Muscle layer of duodenum (tissue), 2 donors: ENCODE measurements around the gene TDRD3.

Experiments
- H3K27ac ChIP-seq: one replicate; pipeline ENCODE4 v1.7.0; 2013; ENCODE audit warnings: mild to moderate bottlenecking, low read length
- H3K27me3 ChIP-seq: one replicate; pipeline ENCODE4 v1.7.0; 2013; ENCODE audit warnings: low read depth, mild to moderate bottlenecking, control low read depth, low read length
- H3K36me3 ChIP-seq, 2 donors: one replicate each; pipeline ENCODE4 v1.7.0; 2013; ENCODE audit warnings: low read length in 2 of 2, control low read depth in 1 of 2, mild to moderate bottlenecking in 1 of 2; ENCODE audit not compliant: insufficient read depth in 2 of 2, control insufficient read depth in 1 of 2
- H3K4me1 ChIP-seq, 2 donors: one replicate each; pipeline ENCODE4 v1.7.0; 2013; ENCODE audit warnings: low read length in 2 of 2, mild to moderate bottlenecking in 2 of 2, control low read depth in 1 of 2, moderate library complexity in 1 of 2; ENCODE audit not compliant: insufficient read depth in 2 of 2, control insufficient read depth in 1 of 2
- H3K4me3 ChIP-seq, 2 donors: one replicate each; pipeline ENCODE4 v1.7.0; 2013; ENCODE audit warnings: low read length in 2 of 2, low read depth in 1 of 2, mild to moderate bottlenecking in 1 of 2
- H3K9me3 ChIP-seq, 2 donors: one replicate each; pipeline ENCODE4 v1.7.0; 2013; ENCODE audit warnings: low read length in 2 of 2, control low read depth in 1 of 2, mild to moderate bottlenecking in 1 of 2; ENCODE audit not compliant: control insufficient read depth in 1 of 2
- donor health status: healthy.

TDRD3 gene

GRCh38 chr13:60454425-60454824, 57.4 kb downstream of the TDRD3 start:
- Histone ChIP-seq H3K27ac (no peak overlapping the region), H3K9me3 (no peaks in the 10 kb centered on the region), H3K4me1 (no peaks in the 10 kb centered on the region), H3K36me3 (no peaks in the 10 kb centered on the region), H3K4me3 (no peak overlapping the region), H3K27me3 (no peaks in the 10 kb centered on the region)

- Histone ChIP-seq H3K9me3 (no peaks in the 10 kb centered on the region), H3K4me1 (no peaks in the 10 kb centered on the region), H3K4me3 (no peak overlapping the region), H3K27me3 (no peaks in the 10 kb centered on the region), H3K36me3 (peaks cover 7 to 14% of the 10 kb centered on the region in 2 donors), H3K27ac (no peak overlapping the region)
Observed at GRCh38 chr13:60463787-60464186, 66.8 kb downstream of the TDRD3 start.

- H3K9me3 ChIP-seq = no peaks in the 10 kb centered on the region
- no peak overlapping the region for H3K4me3 ChIP-seq
- peaks cover 2 to 14% of the 10 kb centered on the region in 2 donors for H3K36me3 ChIP-seq
Observed at GRCh38 chr13:60467098-60467497, 70.1 kb downstream of the TDRD3 start.

GRCh38 chr13:60479273-60479672, 82.3 kb downstream of the TDRD3 start:
- peaks cover 0 to 34% of the 10 kb centered on the region in 2 donors for H3K36me3 ChIP-seq
- no peak overlapping the region for H3K27ac ChIP-seq
- H3K27me3 ChIP-seq = no peaks in the 10 kb centered on the region
- peaks cover 0 to 10% of the 10 kb centered on the region in 2 donors for H3K9me3 ChIP-seq
- no peak overlapping the region for H3K4me3 ChIP-seq
- no peaks in the 10 kb centered on the region for H3K4me1 ChIP-seq

More at GRCh38 chr13:60467098-60467497, 70.1 kb downstream of the TDRD3 start:
- no peaks in the 10 kb centered on the region for H3K4me1 ChIP-seq
- H3K27me3 ChIP-seq = no peaks in the 10 kb centered on the region
- H3K27ac ChIP-seq = no peak overlapping the region

- H3K36me3 ChIP-seq = peaks cover 6 to 28% of the 10 kb centered on the region in 2 donors
- H3K4me1 ChIP-seq = no peaks in the 10 kb centered on the region
- no peak overlapping the region for H3K27ac ChIP-seq
Observed at GRCh38 chr13:60482012-60482411, 85.0 kb downstream of the TDRD3 start.

GRCh38 chr13:60484865-60485264, 87.8 kb downstream of the TDRD3 start:
- peaks cover 6 to 35% of the 10 kb centered on the region in 2 donors for H3K36me3 ChIP-seq

More at GRCh38 chr13:60482012-60482411, 85.0 kb downstream of the TDRD3 start:
- no peaks in the 10 kb centered on the region for H3K27me3 ChIP-seq
- H3K4me3 ChIP-seq = no peak overlapping the region
- H3K9me3 ChIP-seq = peaks cover 0 to 10% of the 10 kb centered on the region in 2 donors

GRCh38 chr13:60491531-60491930, 94.5 kb downstream of the TDRD3 start:
- Histone ChIP-seq H3K9me3 (peaks cover 0 to 2% of the 10 kb centered on the region in 2 donors), H3K4me3 (no peak overlapping the region), H3K36me3 (peaks cover 10 to 49% of the 10 kb centered on the region in 2 donors), H3K27ac (no peak overlapping the region), H3K4me1 (no peaks in the 10 kb centered on the region), H3K27me3 (no peaks in the 10 kb centered on the region)

More at GRCh38 chr13:60484865-60485264, 87.8 kb downstream of the TDRD3 start:
- H3K27ac ChIP-seq = no peak overlapping the region
- peaks cover 0 to 7% of the 10 kb centered on the region in 2 donors for H3K9me3 ChIP-seq
- H3K4me1 ChIP-seq = no peaks in the 10 kb centered on the region
- no peak overlapping the region for H3K4me3 ChIP-seq
- no peaks in the 10 kb centered on the region for H3K27me3 ChIP-seq

- peaks cover 0 to 2% of the 10 kb centered on the region in 2 donors for H3K9me3 ChIP-seq
- no peak overlapping the region for H3K4me3 ChIP-seq
- H3K4me1 ChIP-seq = no peaks in the 10 kb centered on the region
- H3K27ac ChIP-seq = no peak overlapping the region
- peaks cover 10 to 50% of the 10 kb centered on the region in 2 donors for H3K36me3 ChIP-seq
- no peaks in the 10 kb centered on the region for H3K27me3 ChIP-seq
Observed at GRCh38 chr13:60492187-60492586, 95.2 kb downstream of the TDRD3 start.

- peaks cover 0 to 7% of the 10 kb centered on the region in 2 donors for H3K9me3 ChIP-seq
- no peaks in the 10 kb centered on the region for H3K4me1 ChIP-seq
- peaks cover 10 to 50% of the 10 kb centered on the region in 2 donors for H3K36me3 ChIP-seq
- no peak overlapping the region for H3K4me3 ChIP-seq
- H3K27ac ChIP-seq = no peak overlapping the region
- H3K27me3 ChIP-seq = no peaks in the 10 kb centered on the region
Observed at GRCh38 chr13:60494296-60494695, 97.3 kb downstream of the TDRD3 start.

- Histone ChIP-seq H3K27ac (no peak overlapping the region), H3K36me3 (peaks cover 0 to 69% of the 10 kb centered on the region in 2 donors)
Observed at GRCh38 chr13:60501236-60501635, 104.2 kb downstream of the TDRD3 start.

GRCh38 chr13:60509601-60510386, 112.8 kb downstream of the TDRD3 start:
- Histone ChIP-seq H3K9me3 (peaks cover 0 to 6% of the 10 kb centered on the region in 2 donors), H3K36me3 (peaks cover 8 to 48% of the 10 kb centered on the region in 2 donors), H3K27ac (no peak overlapping the region), H3K4me1 (no peaks in the 10 kb centered on the region), H3K27me3 (no peaks in the 10 kb centered on the region), H3K4me3 (no peak overlapping the region)

More at GRCh38 chr13:60501236-60501635, 104.2 kb downstream of the TDRD3 start:
- H3K9me3 ChIP-seq = peaks cover 6 to 17% of the 10 kb centered on the region in 2 donors
- H3K4me3 ChIP-seq = no peak overlapping the region
- no peaks in the 10 kb centered on the region for H3K27me3 ChIP-seq
- no peaks in the 10 kb centered on the region for H3K4me1 ChIP-seq
